Activated T-cell treated with anti-CD3 and anti-CD28 coated beads, Interleukin-2, amount 50 U/mL, for 48 hours (primary cell): ENCODE results near the gene DOCK4.

Experiments used
- DNase-seq, 2 experiments: peaks; one replicate each; pipeline ENCODE4 v3.0.0-alpha.2; 2020

Gene DOCK4

GRCh38 chr7:112103246-112103645, 103.0 kb downstream of the DOCK4 start:
- DNase-seq, result no peak

- no peak for DNase-seq
Measured at GRCh38 chr7:112101201-112101846, 104.9 kb downstream of the DOCK4 start.

GRCh38 chr7:112097524-112097923, 108.7 kb downstream of the DOCK4 start:
- no peak for DNase-seq

GRCh38 chr7:112093409-112093808, 112.8 kb downstream of the DOCK4 start:
- DNase-seq, result no peak

GRCh38 chr7:112092709-112093395, 113.3 kb downstream of the DOCK4 start:
- no peak for DNase-seq

GRCh38 chr7:112092306-112092705, 113.9 kb downstream of the DOCK4 start:
- DNase-seq, result no peak

GRCh38 chr7:112091768-112092167, 114.4 kb downstream of the DOCK4 start:
- DNase-seq, result no peak

GRCh38 chr7:112089551-112089950, 116.6 kb downstream of the DOCK4 start:
- DNase-seq, result no peak

- no peak for DNase-seq
Measured at GRCh38 chr7:112088484-112089016, 117.6 kb downstream of the DOCK4 start.

GRCh38 chr7:112086496-112087254, 119.5 kb downstream of the DOCK4 start:
- DNase-seq, result no peak

GRCh38 chr7:112084520-112084971, 121.7 kb downstream of the DOCK4 start:
- DNase-seq, result no peak

- no peak for DNase-seq
Measured at GRCh38 chr7:112083776-112084355, 122.3 kb downstream of the DOCK4 start.

GRCh38 chr7:112082306-112082705, 123.9 kb downstream of the DOCK4 start:
- no peak for DNase-seq

GRCh38 chr7:112081778-112082177, 124.4 kb downstream of the DOCK4 start:
- no peak for DNase-seq

GRCh38 chr7:112080978-112081377, 125.2 kb downstream of the DOCK4 start:
- DNase-seq, result no peak

GRCh38 chr7:112080441-112080840, 125.8 kb downstream of the DOCK4 start:
- no peak for DNase-seq

- no peak for DNase-seq
Measured at GRCh38 chr7:112079673-112080072, 126.5 kb downstream of the DOCK4 start.

GRCh38 chr7:112079122-112079521, 127.1 kb downstream of the DOCK4 start:
- no peak for DNase-seq

GRCh38 chr7:112076324-112076723, 129.9 kb downstream of the DOCK4 start:
- no peak for DNase-seq

GRCh38 chr7:112074464-112074863, 131.7 kb downstream of the DOCK4 start:
- no peak for DNase-seq

GRCh38 chr7:112073530-112073929, 132.7 kb downstream of the DOCK4 start:
- no peak for DNase-seq

GRCh38 chr7:112072541-112073245, 133.5 kb downstream of the DOCK4 start:
- no peak for DNase-seq

- no peak for DNase-seq
Measured at GRCh38 chr7:112071856-112072255, 134.3 kb downstream of the DOCK4 start.
